HG02970 (cell line): ENCODE measurements around the gene KIAA1328.
A peak's percentile ranks its signal among the peaks of the same experiment; 100 is the strongest.
"Not testable (repeated sequence)": the region's sequence is repeated elsewhere in the genome, so short reads cannot be mapped to it uniquely, and the experiment has no call there.

Experiments
- ATAC-seq: cut with Tn5 transposase; IDR thresholded peaks from one replicate; pipeline ENCODE4 v1.9.1; 2021; ENCODE audit warnings: mild to moderate bottlenecking, moderate library complexity, moderate number of reproducible peaks; ENCODE audit not compliant: unreplicated experiment, low FRiP score

KIAA1328 gene

DNA sequence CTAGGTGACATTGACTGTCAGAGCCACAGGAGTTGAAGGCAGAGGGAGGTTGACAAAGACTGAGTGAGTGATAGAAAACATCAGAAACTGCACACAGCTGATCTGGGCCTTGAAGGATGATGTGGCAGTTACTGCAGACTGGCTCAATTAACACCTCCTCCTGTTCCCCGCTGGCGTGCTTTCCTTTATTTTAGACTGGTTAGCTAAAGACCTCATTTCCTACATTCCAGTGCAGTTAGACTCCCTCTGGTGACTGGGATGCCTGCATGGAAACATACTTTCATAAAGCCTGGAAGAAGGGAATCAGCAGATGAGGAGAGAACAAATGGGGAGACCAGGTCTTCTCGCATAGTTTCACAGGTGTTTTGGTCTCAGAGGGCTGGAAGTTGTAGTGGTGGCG is 7.2 kb upstream of the KIAA1328 start:
- ATAC-seq = no peak

DNA sequence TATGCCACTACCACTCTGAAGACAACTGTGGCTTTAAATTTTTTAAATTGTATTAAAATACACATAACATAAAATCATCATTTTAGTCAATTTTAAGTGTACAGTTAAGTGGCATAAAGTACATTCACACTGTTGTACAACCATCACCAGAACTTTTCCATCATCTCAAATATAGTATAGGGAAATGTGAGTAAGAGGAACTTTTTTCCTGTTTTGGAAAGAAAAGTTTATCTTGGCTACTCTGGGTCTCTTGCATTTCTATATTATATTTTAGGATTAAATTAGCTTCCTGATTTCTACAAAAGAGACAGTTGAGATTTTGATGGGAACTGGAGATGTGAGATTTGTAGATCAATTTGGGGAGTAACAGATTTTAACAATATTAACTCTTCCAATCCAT is 3.4 kb upstream of the KIAA1328 start:
- ATAC-seq = no peak

DNA sequence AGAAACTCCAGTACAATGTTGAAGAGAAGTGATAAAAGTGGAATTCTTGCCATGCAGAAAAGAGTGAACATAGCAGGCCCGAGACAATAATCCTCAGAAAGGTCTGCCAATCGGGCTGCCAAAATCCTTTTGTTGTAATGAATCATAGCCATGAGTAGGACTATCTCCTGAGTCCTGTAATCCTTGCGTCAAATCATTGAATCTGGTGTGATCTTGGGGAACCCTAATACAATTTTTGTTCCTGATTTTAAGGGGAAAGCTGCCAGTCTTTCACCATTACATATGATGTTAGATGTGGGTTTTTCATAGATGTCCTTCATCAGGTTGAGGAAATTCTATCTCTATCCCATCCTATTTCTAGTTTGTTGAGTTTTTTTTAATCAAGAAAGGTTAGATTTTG is 2.4 kb upstream of the KIAA1328 start:
- ATAC-seq = no peak

DNA sequence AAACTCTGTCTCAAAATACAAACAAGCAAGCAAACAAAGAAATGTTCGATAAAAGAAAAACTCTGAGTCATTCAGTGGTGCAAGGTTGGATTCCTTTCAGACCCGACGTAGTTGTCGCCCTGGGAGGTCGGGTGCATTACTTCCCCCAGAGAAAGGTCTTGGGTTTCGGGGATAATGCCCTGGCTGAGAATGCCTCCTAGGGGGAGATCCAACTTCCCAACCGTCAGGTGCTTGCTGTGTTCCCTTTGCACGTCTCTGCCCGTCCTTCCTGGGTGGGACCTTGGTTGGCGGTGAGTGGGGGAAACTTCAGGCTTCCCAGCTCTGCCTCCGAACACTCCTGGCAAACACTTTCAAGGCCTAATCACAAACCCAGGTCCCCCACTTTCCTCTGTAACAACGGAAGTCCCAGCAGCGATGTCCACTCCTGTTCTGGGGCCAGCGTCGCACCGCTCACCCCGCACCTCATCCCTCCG is 734 bp upstream of the KIAA1328 start:
- peak; percentile 3 for ATAC-seq

DNA sequence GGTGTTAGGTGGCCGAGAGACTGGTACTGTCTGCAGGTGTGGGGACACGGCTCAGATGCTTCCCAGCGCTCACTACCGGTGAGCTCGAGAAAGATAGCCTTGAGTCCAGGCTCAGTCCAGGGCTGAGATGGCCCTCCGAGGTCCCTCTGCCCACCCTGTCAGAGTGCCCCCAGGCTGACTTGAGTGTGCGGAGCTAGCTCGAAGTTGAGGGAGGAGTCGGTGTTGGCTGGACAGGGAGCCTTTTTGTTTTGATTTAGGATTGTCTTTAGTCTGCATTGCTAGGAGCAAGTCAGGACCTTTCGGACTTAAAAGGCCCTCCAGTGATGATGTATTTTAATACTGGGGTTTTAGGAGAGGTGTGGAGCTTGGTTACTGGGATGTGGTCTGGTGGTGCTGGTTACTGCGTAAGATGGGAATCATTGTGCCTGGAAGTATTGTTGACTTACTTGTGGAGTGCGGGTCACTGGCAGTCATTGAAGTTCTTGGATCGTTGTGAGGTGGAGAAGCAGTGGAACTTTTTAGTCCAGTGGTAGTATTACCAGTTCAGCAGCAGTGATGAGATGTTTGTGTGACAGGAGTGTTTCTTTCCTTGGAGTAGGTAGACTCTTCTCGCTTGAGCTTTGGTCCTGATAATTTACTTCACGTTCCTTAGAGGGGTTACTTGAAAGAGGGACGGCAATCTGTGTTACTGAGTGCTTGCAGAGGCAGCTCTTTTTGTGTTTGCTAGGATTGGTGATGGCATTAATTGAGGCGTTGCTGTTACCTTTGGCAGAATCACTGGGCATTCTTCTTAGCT is 633 bp downstream of the KIAA1328 start:
- ATAC-seq = no peak

DNA sequence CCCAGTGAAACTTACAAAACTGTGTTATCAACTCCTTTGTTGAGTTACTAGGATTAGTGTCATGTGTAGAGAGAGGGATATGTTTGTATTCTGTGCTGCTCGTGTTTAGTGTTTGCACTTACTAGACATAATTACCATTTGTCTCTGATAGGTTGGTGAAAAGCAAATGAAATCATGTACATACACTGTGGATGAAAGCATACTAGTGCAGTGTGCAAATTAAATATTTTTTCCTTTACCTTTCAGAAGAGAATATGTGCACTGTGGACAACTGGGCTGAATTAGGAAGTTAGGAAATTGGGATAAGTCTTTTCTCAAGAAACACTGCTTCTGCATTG is 1.2 kb downstream of the KIAA1328 start:
- ATAC-seq = no peak

DNA sequence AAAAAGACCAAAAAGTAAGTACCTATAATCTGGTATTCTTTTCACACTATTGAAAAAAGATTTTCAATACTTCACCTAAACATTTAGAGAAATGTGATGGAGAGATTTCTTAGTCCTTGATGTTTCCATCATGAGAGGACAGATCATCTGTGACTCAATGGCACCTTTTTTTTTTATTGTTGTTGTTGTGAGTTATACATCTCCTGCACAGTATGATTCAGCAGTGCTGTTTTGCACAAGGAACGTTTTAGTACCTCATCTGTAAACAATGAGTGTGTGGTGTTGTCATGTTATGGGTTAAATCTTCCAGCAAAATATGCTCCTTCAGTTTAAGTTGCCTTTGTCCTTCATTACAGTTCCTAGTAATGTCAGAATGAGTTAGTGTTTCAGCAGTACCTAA is 2.2 kb downstream of the KIAA1328 start:
- ATAC-seq = no peak

DNA sequence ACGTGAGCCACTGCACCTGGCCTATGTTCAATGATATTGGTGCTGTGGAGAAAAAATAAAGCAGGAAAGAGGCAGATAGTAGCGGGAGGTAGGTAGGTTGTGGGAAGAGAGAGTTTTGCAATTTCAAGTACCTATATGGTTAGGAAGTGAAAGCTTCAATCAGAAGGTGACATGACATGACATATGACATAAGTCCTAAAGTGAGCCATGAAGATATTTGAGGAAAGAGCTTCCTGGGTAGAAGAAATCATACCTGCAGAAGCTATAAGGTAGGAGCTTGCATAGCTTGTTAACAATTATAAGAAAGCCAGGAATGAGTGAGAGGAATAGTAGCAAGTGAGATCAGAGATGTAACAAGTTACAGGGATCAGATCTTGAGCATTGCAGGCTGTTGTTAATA is 4.2 kb downstream of the KIAA1328 start:
- ATAC-seq = no peak

DNA sequence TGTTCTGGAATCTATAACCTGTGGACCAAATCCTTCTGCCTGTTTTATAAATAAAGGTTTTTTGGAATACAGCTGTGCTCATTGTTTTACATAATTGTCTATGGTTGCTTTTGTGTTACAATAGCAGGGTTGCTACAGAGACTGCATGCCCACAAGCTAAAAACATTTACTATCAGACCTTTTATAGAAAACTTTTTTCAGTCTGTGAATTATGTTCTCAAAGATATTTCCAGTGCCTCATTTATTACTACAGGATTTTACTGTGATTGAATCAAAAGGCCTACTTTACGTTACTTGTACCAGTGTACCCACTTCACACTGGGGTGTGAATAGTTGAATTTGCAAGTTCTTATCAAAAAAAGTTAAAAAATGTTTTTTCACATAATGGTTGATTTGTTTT is 7.0 kb downstream of the KIAA1328 start:
- no peak for ATAC-seq

DNA sequence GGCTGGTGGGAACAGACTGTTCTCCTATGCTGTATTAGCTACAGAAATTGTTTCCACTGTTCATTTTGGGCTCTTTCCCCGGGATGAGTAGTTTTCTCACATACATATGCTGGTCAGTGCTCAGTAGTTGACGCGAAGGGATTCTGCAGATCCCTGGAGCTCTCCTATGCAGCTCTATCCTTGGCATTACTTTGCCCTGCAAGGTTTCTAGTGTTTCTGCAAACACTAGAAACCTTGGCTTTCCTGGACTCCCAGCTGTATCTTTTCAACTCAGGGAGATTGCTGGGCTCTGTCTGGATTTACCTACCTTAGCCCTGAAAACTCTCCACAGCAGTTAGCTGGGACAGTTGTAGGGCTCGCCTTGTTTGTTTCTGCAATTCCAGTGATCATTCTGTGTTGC is 10.9 kb downstream of the KIAA1328 start:
- ATAC-seq = no peak

DNA sequence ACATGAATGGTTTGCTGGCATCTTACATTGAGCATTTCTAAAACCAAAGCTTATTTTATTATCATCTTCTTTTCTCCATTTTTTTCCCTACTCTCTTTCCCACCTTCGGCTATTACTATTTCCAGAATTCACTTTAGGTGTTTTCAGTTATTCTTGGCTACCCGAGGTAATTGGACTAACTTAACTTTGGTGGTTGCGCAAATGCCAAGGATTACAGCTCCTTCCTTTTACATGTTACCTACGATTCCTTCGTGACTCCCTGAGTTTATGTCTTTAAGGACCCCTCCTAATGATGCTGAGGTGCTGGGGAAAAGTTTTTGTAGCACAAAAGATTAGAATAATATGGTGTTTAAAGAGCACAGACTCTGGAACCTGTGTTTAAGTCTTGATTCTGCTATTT is 14.3 kb downstream of the KIAA1328 start:
- no peak for ATAC-seq

DNA sequence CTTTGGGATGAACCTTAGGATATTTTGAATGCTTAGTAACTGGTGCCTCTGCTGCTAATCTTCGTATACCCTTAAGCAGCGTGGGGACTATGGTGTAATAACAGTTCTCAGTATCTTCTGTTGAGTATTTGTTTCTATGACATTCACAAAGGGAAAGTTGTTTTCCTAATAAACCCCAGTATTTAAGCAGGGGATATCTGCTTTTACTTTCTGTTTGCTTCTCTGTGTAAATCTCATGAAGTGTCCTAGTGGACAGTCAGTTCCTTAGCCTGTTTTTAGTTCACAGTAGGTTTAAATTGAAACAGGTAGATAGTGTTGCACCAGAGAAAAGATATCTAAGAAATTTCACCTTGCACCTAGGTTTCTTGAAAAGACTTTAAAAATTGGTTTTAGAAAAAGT is 14.9 kb downstream of the KIAA1328 start:
- no peak for ATAC-seq

DNA sequence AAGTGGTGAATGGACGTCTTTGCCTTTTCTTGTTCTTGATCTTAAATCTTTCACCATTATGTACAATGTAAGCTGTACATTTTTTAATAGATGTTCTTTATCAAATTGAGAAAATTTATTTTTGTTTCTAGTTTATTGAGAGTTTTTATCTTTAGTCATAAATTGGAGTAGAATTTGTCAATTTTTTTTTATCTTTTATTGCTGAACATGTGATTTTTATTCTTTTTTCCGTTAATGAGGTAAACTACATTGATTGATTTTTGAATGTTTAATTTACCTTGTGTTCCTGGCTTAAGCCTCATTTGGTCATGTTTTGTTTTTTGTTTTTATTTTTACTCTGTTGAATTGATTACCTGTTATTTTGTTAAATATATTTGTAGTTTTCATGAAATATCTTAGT is 19.7 kb downstream of the KIAA1328 start:
- ATAC-seq = no peak

DNA sequence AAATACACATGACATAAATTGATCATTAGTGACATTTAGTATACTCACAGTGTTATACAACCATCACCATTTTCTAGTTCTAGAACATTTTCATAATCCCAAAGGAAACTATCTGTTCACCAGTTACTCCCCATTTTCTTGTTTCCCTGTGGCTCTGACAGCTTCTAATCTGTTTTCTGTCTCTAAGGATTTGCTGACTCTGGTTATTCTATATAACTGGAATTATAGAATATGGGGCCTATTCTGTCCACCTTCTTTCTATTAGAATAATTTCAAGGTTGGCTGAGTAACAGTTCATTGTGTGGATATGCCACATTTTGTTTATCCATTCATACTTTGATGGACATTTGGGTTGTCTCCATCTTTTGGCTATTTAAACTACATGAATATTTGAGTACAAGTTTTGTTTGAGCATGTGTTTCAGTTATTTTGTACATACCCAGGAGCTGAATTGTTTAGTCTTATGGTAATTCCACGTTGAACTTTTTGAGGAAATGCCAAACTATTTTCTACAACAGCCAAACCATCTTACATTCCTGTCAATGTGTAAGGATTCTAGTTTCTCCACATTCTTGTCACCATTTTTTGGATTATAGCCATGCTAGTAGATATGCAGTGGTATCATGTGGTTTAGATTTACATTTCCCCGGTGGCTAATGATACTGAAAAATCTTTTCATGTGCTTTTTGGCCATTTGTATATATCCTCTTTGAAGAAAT is 20.5 kb downstream of the KIAA1328 start:
- no peak for ATAC-seq

DNA sequence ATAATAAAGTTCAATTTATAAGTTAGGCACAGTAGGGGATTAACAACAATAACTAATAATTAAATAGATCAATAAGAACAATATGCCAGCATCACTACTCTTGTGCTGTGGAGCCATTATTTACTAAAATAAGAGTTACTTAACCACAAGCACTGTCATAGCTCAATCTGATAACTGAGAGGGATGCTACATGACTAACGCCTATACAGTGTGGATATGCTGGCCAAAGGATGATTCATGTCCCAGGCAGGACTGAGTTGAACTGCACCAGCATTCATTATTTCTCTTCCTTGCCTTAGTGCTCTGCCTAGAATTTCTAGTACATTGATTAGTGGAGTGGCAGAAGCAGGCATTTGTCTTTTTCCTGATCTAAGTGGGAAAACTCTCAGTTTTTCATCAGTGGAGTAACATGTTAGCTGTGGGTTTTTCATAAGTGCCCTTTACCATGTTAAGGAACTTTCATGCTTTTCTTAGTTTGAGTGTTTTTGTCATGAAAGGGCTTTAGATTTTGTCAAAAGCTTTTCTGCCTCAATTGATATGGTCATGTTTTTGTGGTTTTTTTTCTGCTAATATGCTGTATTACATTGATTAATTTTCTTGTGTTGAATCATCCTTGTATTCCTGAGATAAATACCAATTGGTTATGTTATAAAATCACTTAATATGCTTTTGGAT is 21.7 kb downstream of the KIAA1328 start:
- no peak for ATAC-seq

DNA sequence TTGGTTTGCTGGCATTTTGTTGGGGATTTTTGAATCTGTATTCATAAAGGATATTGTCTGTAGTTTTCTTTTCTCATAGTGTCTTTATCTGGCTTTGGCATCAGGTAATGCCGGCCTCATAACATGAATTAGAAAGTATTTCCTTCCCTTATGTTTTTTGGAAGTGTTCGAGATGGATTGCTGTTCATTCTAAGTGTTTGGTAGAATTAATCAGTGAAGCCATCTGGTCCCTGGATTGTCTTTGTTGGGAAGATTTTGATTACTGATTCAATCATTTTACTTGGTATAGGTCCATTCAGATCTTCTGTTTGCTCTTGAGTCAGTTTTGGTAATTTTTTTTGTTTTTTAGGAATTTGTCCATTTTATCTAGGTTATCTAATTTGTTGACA is 22.3 kb downstream of the KIAA1328 start:
- no peak for ATAC-seq

DNA sequence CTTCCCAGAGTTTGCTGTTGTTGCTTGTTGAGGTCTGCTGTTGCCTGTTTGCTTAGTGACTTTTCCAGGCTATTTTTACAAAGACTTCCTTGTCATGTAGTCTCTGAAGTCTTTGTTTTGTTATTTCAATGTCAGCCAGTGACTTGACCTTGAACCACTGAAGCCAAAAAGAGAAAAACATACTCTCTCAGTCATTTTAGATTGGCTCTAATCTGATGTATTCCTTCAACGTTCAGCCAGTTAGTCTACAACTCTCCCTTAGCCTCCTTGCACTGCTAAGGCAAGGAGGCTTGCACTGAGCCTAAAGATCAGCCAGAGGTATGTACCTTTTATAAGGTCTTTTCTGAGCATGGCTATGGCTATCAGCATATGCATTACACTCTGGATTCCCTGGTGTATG is 27.9 kb downstream of the KIAA1328 start:
- ATAC-seq = no peak

DNA sequence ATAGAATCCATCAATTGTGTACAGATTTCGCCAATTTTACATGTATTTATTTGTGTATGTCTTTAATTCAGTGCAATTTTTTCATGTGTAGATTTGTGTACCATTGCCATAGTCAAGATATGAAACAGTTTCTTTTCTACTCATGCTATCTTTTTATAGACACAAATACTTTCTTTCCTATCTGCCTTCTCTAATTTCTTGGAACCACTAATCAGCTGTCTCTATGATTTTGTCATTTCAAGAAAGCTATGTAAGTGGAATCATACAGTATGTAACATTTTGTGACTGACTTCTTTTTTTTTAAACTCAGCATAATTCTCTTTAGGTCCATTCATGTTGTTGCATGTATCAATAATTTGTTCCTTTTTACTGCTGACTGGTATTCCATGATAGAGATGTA is 33.3 kb downstream of the KIAA1328 start:
- no peak for ATAC-seq

DNA sequence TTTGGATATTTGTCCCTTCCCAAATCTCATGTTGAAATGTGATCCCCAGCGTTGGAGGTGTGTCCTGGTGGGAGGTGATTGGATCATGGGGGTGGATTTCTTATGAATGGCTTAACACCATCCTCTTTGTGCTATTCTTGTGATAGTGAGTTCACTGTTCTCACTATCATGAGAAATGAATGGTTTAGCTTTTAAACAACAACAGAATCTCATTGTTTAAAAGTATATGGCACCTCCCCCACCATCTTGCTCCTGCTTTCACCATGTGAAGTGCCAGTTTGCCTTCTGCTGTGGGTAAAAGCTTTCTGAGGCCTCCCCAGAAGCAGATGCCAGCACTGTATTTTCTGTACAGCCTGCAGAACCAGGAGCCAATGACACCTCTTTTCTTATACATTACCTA is 38.1 kb downstream of the KIAA1328 start:
- ATAC-seq = no peak

DNA sequence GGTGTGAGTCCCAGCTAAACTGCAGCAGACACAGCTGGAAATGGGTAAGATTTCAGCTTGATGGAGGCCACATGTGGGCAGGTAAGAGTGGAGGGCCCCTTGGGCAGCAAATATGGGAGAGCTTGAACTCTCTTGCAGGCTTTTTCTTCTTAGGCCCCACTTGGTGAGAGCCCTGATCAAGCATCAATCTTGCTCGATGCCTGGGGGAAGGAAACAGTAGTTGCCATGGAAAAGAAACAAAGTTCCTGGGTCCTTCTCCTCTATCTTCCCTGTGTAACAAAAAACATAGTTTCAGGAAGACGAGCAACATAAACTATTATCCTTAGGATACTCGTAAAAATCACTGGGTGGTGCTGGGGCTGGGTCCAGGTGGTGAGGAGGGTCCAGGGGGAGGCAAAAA is 42.9 kb downstream of the KIAA1328 start:
- no peak for ATAC-seq

DNA sequence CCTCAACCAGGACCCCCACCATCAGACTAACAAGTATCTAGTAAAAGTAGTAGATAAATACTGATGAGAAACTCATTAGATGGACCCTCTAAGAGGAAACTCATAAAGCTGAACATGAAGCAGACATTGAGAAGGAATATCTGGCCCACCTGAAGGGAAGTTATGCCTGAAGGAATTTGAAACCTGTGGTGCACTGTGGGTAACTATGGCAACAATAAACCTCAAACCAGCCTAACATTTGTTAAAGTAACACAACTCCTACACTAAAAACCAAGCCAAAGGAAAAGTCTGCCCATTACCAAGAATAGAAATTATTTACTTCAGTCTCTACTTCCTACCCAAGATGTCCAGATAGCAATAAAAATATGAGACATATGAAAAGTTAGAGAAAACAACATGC is 43.4 kb downstream of the KIAA1328 start:
- ATAC-seq = no peak

DNA sequence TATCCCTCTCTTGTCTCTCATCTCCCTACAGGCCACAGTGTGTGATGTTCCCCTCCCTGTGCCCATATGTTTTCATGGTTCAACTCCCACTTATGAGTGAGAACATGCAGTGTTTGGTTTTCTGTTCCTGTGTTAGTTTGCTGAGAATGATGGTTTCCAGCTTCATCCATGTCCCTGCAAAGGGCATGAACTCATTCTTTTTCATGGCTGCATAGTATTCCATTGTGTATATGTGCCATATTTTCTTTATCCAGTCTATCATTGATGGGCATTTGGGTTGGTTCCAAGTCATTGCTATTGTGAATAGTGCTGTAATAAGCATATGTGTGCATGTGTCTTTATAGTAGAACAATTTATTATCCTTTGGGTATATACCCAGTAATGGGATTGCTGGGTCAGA is 44.9 kb downstream of the KIAA1328 start:
- not testable (repeated sequence) for ATAC-seq
